HG02970 (cell line): Measurements from ENCODE around the gene PLAAT1.

ENCODE experiments used
- ATAC-seq: cut with Tn5 transposase; IDR thresholded peaks from one replicate; pipeline ENCODE4 v1.9.1; 2021; ENCODE audit warnings: mild to moderate bottlenecking, moderate library complexity, moderate number of reproducible peaks; ENCODE audit not compliant: unreplicated experiment, low FRiP score

PLAAT1 gene

GRCh38 chr3:193250492-193250891, 9.5 kb downstream of the PLAAT1 start:
- ATAC-seq = no peak

- ATAC-seq = no peak
Measured at GRCh38 chr3:193253986-193254660, 13.1 kb downstream of the PLAAT1 start.

- ATAC-seq = no peak
Measured at GRCh38 chr3:193261970-193262369, 20.9 kb downstream of the PLAAT1 start.

GRCh38 chr3:193262707-193263106, 21.7 kb downstream of the PLAAT1 start:
- ATAC-seq = no peak

GRCh38 chr3:193269343-193270028, 28.5 kb downstream of the PLAAT1 start:
- no peak for ATAC-seq

GRCh38 chr3:193270451-193270850, 29.4 kb downstream of the PLAAT1 start:
- ATAC-seq = no peak

GRCh38 chr3:193271101-193271840, 30.2 kb downstream of the PLAAT1 start:
- ATAC-seq = no peak

GRCh38 chr3:193292386-193292785, 51.4 kb downstream of the PLAAT1 start:
- no peak for ATAC-seq

- no peak for ATAC-seq
Measured at GRCh38 chr3:193295985-193296384, 55.0 kb downstream of the PLAAT1 start.

GRCh38 chr3:193297421-193297820, 56.4 kb downstream of the PLAAT1 start:
- no peak for ATAC-seq

- no peak for ATAC-seq
Measured at GRCh38 chr3:193301433-193301832, 60.4 kb downstream of the PLAAT1 start.

- no peak for ATAC-seq
Measured at GRCh38 chr3:193305356-193305755, 64.3 kb downstream of the PLAAT1 start.

GRCh38 chr3:193310914-193311723, 70.1 kb downstream of the PLAAT1 start:
- no peak for ATAC-seq

- ATAC-seq = no peak
Measured at GRCh38 chr3:193313061-193313958, 72.3 kb downstream of the PLAAT1 start.

GRCh38 chr3:193314161-193314560, 73.1 kb downstream of the PLAAT1 start:
- ATAC-seq = no peak

- ATAC-seq = no peak
Measured at GRCh38 chr3:193317682-193318300, 76.8 kb downstream of the PLAAT1 start.
